ENCODE data around the gene SCCPDH.

Gene SCCPDH

GRCh38 chr1:246680696-246681130 lies 43.5 kb upstream of the SCCPDH start:
- CTCF ChIA-PET, result interaction anchor here (2.1 kb wide), 1 partner anchor 9 kb away, joined by 5 read pairs; no protein-coding TSS in a partner anchor
- Histone ChIP-seq H3K36me3 (ENCODE audit: control insufficient read depth in 2 of 2, insufficient read depth in 1 of 2, low read length in 2 of 2) (no peaks in the 10 kb centered on the region), H3K4me1 (ENCODE audit: control insufficient read depth, insufficient read depth, low read length) (no peaks in the 10 kb centered on the region), H3K27ac (ENCODE audit: extremely low read depth, low read depth, low read length) (no peak overlapping the region), H3K9me3 (ENCODE audit: control insufficient read depth, insufficient read depth, low read depth, low read length) (no peaks in the 10 kb centered on the region), H3K4me3 (ENCODE audit: low read depth, low read length) (no peak overlapping the region)
- POLR2A ChIA-PET, result no interaction called here
- TF ChIP-seq ZSCAN4 (tag by site-specific recombination; IDR thresholded peaks at IDR 0.05) (no peak), ZSCAN23 (tag by site-specific recombination; IDR thresholded peaks at IDR 0.05) (no peak), ZNF600 (tag by site-specific recombination; IDR thresholded peaks at IDR 0.05) (no peak), ZNF174 (tag by site-specific recombination; IDR thresholded peaks at IDR 0.05) (no peak), ZNF280D (tag by site-specific recombination; IDR thresholded peaks at IDR 0.05) (no peak), ZNF292 (tag by site-specific recombination; IDR thresholded peaks at IDR 0.05; ENCODE audit: borderline replicate concordance, low read depth) (no peak), ELK4 (IDR thresholded peaks at IDR 0.05; ENCODE audit: borderline replicate concordance, low read depth, low read length) (no peak)

- H3K9me3 ChIP-seq (ENCODE audit: control insufficient read depth, insufficient read depth, low read depth, low read length), result no peaks in the 10 kb centered on the region
- CTCF ChIA-PET, result interaction anchor here (0.5 to 2.1 kb wide), 4 partner anchors 8 to 175 kb away, joined by 3 to 5 read pairs (median 3); no protein-coding TSS in a partner anchor
- no peak for TF ChIP-seq ZNF148 (tag by site-specific recombination; IDR thresholded peaks at IDR 0.05; ENCODE audit: borderline replicate concordance)
- TF ChIP-seq ZNF623 (tag by site-specific recombination; IDR thresholded peaks at IDR 0.05), result no peak
- no peak for TF ChIP-seq ZNF610 (tag by site-specific recombination; IDR thresholded peaks at IDR 0.05; ENCODE audit: borderline replicate concordance)
- no peak for TF ChIP-seq ZNF488 (tag by site-specific recombination; IDR thresholded peaks at IDR 0.05)
- no peak for TF ChIP-seq AEBP2 (tag by site-specific recombination; IDR thresholded peaks at IDR 0.05; ENCODE audit: borderline replicate concordance)
- no peak for TF ChIP-seq ZFP37 (tag by site-specific recombination; IDR thresholded peaks at IDR 0.05)
- no peak for TF ChIP-seq ZNF292 (tag by site-specific recombination; IDR thresholded peaks at IDR 0.05; ENCODE audit: borderline replicate concordance, low read depth)
- TF ChIP-seq ZNF555 (tag by site-specific recombination; conservative IDR thresholded peaks at IDR 0.05), result no peak
- TF ChIP-seq YY2 (tag by site-specific recombination; IDR thresholded peaks at IDR 0.05), result no peak
- TF ChIP-seq ZNF692 (tag by site-specific recombination; IDR thresholded peaks at IDR 0.05), result no peak
- no peak for TF ChIP-seq ELK4 (IDR thresholded peaks at IDR 0.05; ENCODE audit: borderline replicate concordance, low read depth, low read length)
- no peak for TF ChIP-seq ZNF660 (tag by site-specific recombination; IDR thresholded peaks at IDR 0.05)
Measured at GRCh38 chr1:246681900-246682895, 42.0 kb upstream of the SCCPDH start.

More at GRCh38 chr1:246681900-246682895, 42.0 kb upstream of the SCCPDH start:
- no peak overlapping the region for H3K4me3 ChIP-seq (ENCODE audit: low read depth, low read length)
- no peaks in the 10 kb centered on the region for H3K4me1 ChIP-seq (ENCODE audit: control insufficient read depth, insufficient read depth, low read length)
- POLR2A ChIA-PET, result interaction anchor here (0.6 kb wide), 1 partner anchor 23 kb away, joined by 8 read pairs; no protein-coding TSS in a partner anchor
- no peak overlapping the region for H3K27ac ChIP-seq (ENCODE audit: extremely low read depth, low read depth, low read length)
- H3K36me3 ChIP-seq (ENCODE audit: control insufficient read depth in 2 of 2, insufficient read depth in 1 of 2, low read length in 2 of 2), result no peaks in the 10 kb centered on the region

Measured in HEK293 (cell line).